IMR-90 (cell line): ENCODE results near the gene SSBP3. TPM values are rescaled to one million over a fixed set of nuclear protein-coding genes. Genes with fewer than 3 reads are reported as not detected.

Source experiments
- ATAC-seq: fragments of 200-7000 bp; cut with Tn5 transposase; 2 replicates; pipeline ENCODE4 v1.9.1; 2020; ENCODE audit warnings: low read depth, mild to moderate bottlenecking, moderate library complexity
- BruUV-seq: library from RNA; stranded (reverse); fragments of 400-500 nt; replicated peaks from 2 replicates; lab custom pipeline; 2021; lab: Mats Ljungman, UMichigan
- CTCF ChIA-PET: fragments of 300-600 bp; formaldehyde crosslinking; extraction: SDS; loops from one replicate; lab custom pipeline; 2021; ENCODE audit warnings: antibody characterized with exemption; lab: Yijun Ruan, JAX
- POLR2A ChIA-PET: fragments of 300-600 bp; sonication (Branson Sonifier 250); formaldehyde crosslinking; loops from one replicate; lab custom pipeline; 2022; ENCODE audit warnings: antibody characterized with exemption; ENCODE audit not compliant: unreplicated experiment; lab: Charles Lee
- DNase-seq: peaks from one replicate; pipeline ENCODE4 v3.0.0; 2013
- H2AFZ ChIP-seq: replicated peaks from 2 replicates; pipeline ENCODE3; 2013; ENCODE audit warnings: low read length, mild to moderate bottlenecking; ENCODE audit not compliant: poor library complexity
- H2AK5ac ChIP-seq: 2 replicates; pipeline ENCODE4 v1.6.1; 2013; ENCODE audit warnings: low read depth, low read length, inconsistent platforms
- H2AK9ac ChIP-seq: replicated peaks from 2 replicates; pipeline ENCODE3; 2013; ENCODE audit warnings: mild to moderate bottlenecking, low read depth, low read length, moderate library complexity; ENCODE audit not compliant: poor library complexity
- H2BK120ac ChIP-seq: 2 replicates; pipeline ENCODE4 v1.6.1; 2013; ENCODE audit warnings: low read depth, low read length, inconsistent platforms
- H2BK15ac ChIP-seq: 3 replicates; pipeline ENCODE4 v1.6.1; 2013; ENCODE audit warnings: low read depth, low read length, inconsistent platforms
- H2BK20ac ChIP-seq: 2 replicates; pipeline ENCODE4 v1.6.1; 2013; ENCODE audit warnings: low read depth, mild to moderate bottlenecking, inconsistent platforms, low read length, moderate library complexity
- H2BK5ac ChIP-seq: 2 replicates; pipeline ENCODE4 v1.6.1; 2013; ENCODE audit warnings: mild to moderate bottlenecking, low read depth, low read length, inconsistent platforms; ENCODE audit not compliant: poor library complexity, severe bottlenecking
- H3K14ac ChIP-seq: replicated peaks from 2 replicates; pipeline ENCODE4 v1.6.1; 2013; ENCODE audit warnings: low read depth, low read length, inconsistent platforms
- H3K18ac ChIP-seq: 2 replicates; pipeline ENCODE4 v1.6.1; 2013; ENCODE audit warnings: low read depth, low read length, control low read depth
- H3K23ac ChIP-seq: 2 replicates; pipeline ENCODE4 v1.6.1; 2013; ENCODE audit warnings: low read depth, low read length, inconsistent platforms
- H3K27ac ChIP-seq: 2 replicates; pipeline ENCODE4 v1.5.1; 2013; ENCODE audit warnings: mild to moderate bottlenecking, control low read depth, low read length; ENCODE audit not compliant: insufficient read depth
- H3K27me3 ChIP-seq: 2 replicates; pipeline ENCODE4 v1.6.1; 2013; ENCODE audit warnings: low read length; ENCODE audit not compliant: control insufficient read depth, insufficient read depth
- H3K36me3 ChIP-seq: 2 replicates; pipeline ENCODE4 v1.6.1; 2013; ENCODE audit warnings: low read length, mixed read lengths; ENCODE audit not compliant: control insufficient read depth, insufficient read depth
- H3K4ac ChIP-seq: 2 replicates; pipeline ENCODE4 v1.6.1; 2013; ENCODE audit warnings: low read depth, low read length, inconsistent platforms
- H3K4me1 ChIP-seq: 2 replicates; pipeline ENCODE4 v1.6.1; 2013; ENCODE audit warnings: low read length, mixed read lengths; ENCODE audit not compliant: control insufficient read depth, insufficient read depth
- H3K4me2 ChIP-seq: 2 replicates; pipeline ENCODE4 v1.6.1; 2013; ENCODE audit warnings: low read depth, mild to moderate bottlenecking, control low read depth, low read length, moderate library complexity
- H3K4me3 ChIP-seq: 2 replicates; pipeline ENCODE4 v1.5.1; 2013; ENCODE audit warnings: low read depth, mild to moderate bottlenecking, control low read depth, low read length, moderate library complexity; ENCODE audit not compliant: insufficient read depth
- H3K56ac ChIP-seq: 2 replicates; pipeline ENCODE4 v1.6.1; 2013; ENCODE audit warnings: low read length, inconsistent platforms; ENCODE audit not compliant: insufficient read depth; ENCODE audit errors: extremely low read depth
- H3K79me1 ChIP-seq, 2 experiments: 2 replicates each; pipeline ENCODE4 v1.6.1; 2013; ENCODE audit warnings: low read length in 2 of 2, inconsistent platforms in 1 of 2, low read depth in 1 of 2
- H3K9ac ChIP-seq: 2 replicates; pipeline ENCODE4 v1.6.1; 2013; ENCODE audit warnings: low read depth, low read length, control low read depth
- H3K9me1 ChIP-seq: 2 replicates; pipeline ENCODE4 v1.6.1; 2013; ENCODE audit warnings: low read length, inconsistent platforms; ENCODE audit not compliant: insufficient read depth
- H3K9me3 ChIP-seq: 2 replicates; pipeline ENCODE4 v1.6.1; 2013; ENCODE audit warnings: low read length; ENCODE audit not compliant: control insufficient read depth, insufficient read depth
- H4K20me1 ChIP-seq: 2 replicates; pipeline ENCODE4 v1.6.1; 2013; ENCODE audit warnings: low read length, inconsistent platforms; ENCODE audit not compliant: insufficient read depth
- H4K5ac ChIP-seq: 2 replicates; pipeline ENCODE4 v1.6.1; 2013; ENCODE audit warnings: mild to moderate bottlenecking, low read depth, low read length, control low read depth
- H4K8ac ChIP-seq, 2 experiments: 2 replicates each; pipeline ENCODE4 v1.6.1; 2013; ENCODE audit warnings: low read depth in 2 of 2, low read length in 2 of 2, control low read depth in 1 of 2, inconsistent platforms in 1 of 2
- H4K91ac ChIP-seq: 2 replicates; pipeline ENCODE4 v1.6.1; 2013; ENCODE audit warnings: low read depth, low read length, inconsistent platforms; ENCODE audit not compliant: insufficient read depth
- CEBPB ChIP-seq: IDR thresholded peaks from 2 replicates; pipeline ENCODE4 v1.6.1; 2012; ENCODE audit warnings: low read depth, low read length, improper control_type of control experiment
- CHD1 ChIP-seq: IDR thresholded peaks from 2 replicates; pipeline ENCODE4 v1.6.1; 2012; ENCODE audit warnings: low read depth, low read length, improper control_type of control experiment
- FOS ChIP-seq: fragments of 150-350 bp; IDR thresholded peaks from 2 replicates; pipeline ENCODE4 v1.6.1; 2016; ENCODE audit warnings: low read depth, low read length
- MAFK ChIP-seq: IDR thresholded peaks from 2 replicates; pipeline ENCODE4 v1.6.1; 2012; ENCODE audit warnings: low read depth, low read length, improper control_type of control experiment
- MAZ ChIP-seq: IDR thresholded peaks from 2 replicates; pipeline ENCODE4 v1.6.1; 2012; ENCODE audit warnings: low read depth, mild to moderate bottlenecking, low read length, improper control_type of control experiment, moderate library complexity, borderline replicate concordance
- RAD21 ChIP-seq: IDR thresholded peaks from 2 replicates; pipeline ENCODE4 v1.6.1; 2012; ENCODE audit warnings: low read length, improper control_type of control experiment
- RCOR1 ChIP-seq: IDR thresholded peaks from 2 replicates; pipeline ENCODE4 v1.6.1; 2012; ENCODE audit warnings: mild to moderate bottlenecking, low read length, improper control_type of control experiment; ENCODE audit not compliant: insufficient replicate concordance
- RFX5 ChIP-seq: IDR thresholded peaks from 2 replicates; pipeline ENCODE4 v1.8.0; 2012; ENCODE audit warnings: low read depth, mild to moderate bottlenecking, low read length, moderate library complexity
- WGBS, 2 experiments: methylation state at CpG; one replicate each; pipeline versions ENCODE4 v1.1.5 to v1.1.7; 2013; ENCODE audit warnings: missing lambda C conversion rate in 2 of 2; ENCODE audit not compliant: insufficient read length in 1 of 2; ENCODE audit errors: extremely low coverage in 2 of 2; 5-methylcytosine and 5-hydroxymethylcytosine counted together
- dilution Hi-C: fragments of 300-500 bp; cut with HindIII; formaldehyde crosslinking; loops from one replicate; pipeline ENCODE4 v1.14.3; 2018; ENCODE audit warnings: low sequenced_read_pairs; ENCODE audit not compliant: unreplicated experiment
- in situ Hi-C: fragments of 300-500 bp; cut with MboI; formaldehyde crosslinking; loops from 3 replicates; pipeline ENCODE4 v1.14.3; 2019; ENCODE audit warnings: low sequenced_read_pairs, inconsistent platforms, mixed read lengths
- intact Hi-C: fragments of 100-400 bp; cut with micrococcal nuclease; formaldehyde crosslinking; loops from 2 replicates; pipeline ENCODE4 v1.10.0; 2022
- polyA plus RNA-seq, 3 experiments: library from polyadenylated mRNA; depleted of rRNA; stranded (reverse); fragments of >200 nt; gene quantifications; 2 replicates each; pipeline ENCODE4 v1.2.3, GENCODE V29; 2012; ENCODE audit warnings: low replicate concordance in 1 of 3
- total RNA-seq: library from RNA; depleted of rRNA; stranded (reverse); fragments of >200 nt; gene quantifications from 2 replicates; pipeline ENCODE4 v1.2.3, GENCODE V29; 2012
- TF ChIP-seq, protein P1 (sequence below): fragments of 150-350 bp; IDR thresholded peaks from 2 replicates; pipeline ENCODE4 v1.6.1; 2017; ENCODE audit warnings: mild to moderate bottlenecking, antibody characterized with exemption, low read length, low read depth

Gene SSBP3
- total and polyA plus RNA-seq, 2 of the 4 experiments (the other 2 are of a cell fraction), result 10.9 to 39.6 TPM

- Histone ChIP-seq H2BK120ac (peak overlapping the region; percentile 69), H3K4ac (peak overlapping the region; percentile 78), H3K27me3 (no peaks in the 10 kb centered on the region), H4K91ac (peak overlapping the region; percentile 56), H3K79me1 (peaks cover 34 to 60% of the 10 kb centered on the region in 2 experiments), H3K9me1 (peaks cover 23% of the 10 kb centered on the region), H2AK5ac (peak overlapping the region; percentile 76; the same call in 1 of the 2 replicates), H3K9ac (peak overlapping the region; percentile 62), H3K9me3 (no peaks in the 10 kb centered on the region), H4K8ac (peak overlapping the region; percentile 57 to 69; a peak in 3 of 4 replicates), H3K4me2 (peak overlapping the region; percentile 82), H4K5ac (peak overlapping the region; percentile 12; the same call in 1 of the 2 replicates), H3K27ac (peak overlapping the region; percentile 53), H3K14ac (peak overlapping the region; percentile 86), H3K36me3 (peaks cover 22% of the 10 kb centered on the region), H2AK9ac (peak overlapping the region; percentile 93), H4K20me1 (peaks cover 32% of the 10 kb centered on the region), H3K23ac (peak overlapping the region; percentile 95), H3K18ac (no peak overlapping the region), H2BK15ac (peak overlapping the region; percentile 53; the same call in 1 of the 3 replicates), H3K56ac (peak overlapping the region; percentile 24; the same call in 1 of the 2 replicates), H3K4me3 (peak overlapping the region; percentile 60), H3K4me1 (peaks cover 22% of the 10 kb centered on the region), H2AFZ (peak overlapping the region; percentile 73), H2BK20ac (peak overlapping the region; percentile 62; the same call in 1 of the 2 replicates), H2BK5ac (peak overlapping the region; percentile 51)
- TF ChIP-seq RFX5 (no peak), RCOR1 (no peak), MAZ (no peak), CHD1 (no peak), MAFK (no peak), CEBPB (no peak), FOS (no peak), RAD21 (no peak)
- TF ChIP-seq, protein P1, sequence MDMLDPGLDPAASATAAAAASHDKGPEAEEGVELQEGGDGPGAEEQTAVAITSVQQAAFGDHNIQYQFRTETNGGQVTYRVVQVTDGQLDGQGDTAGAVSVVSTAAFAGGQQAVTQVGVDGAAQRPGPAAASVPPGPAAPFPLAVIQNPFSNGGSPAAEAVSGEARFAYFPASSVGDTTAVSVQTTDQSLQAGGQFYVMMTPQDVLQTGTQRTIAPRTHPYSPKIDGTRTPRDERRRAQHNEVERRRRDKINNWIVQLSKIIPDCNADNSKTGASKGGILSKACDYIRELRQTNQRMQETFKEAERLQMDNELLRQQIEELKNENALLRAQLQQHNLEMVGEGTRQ, result no peak
- dilution Hi-C loops (no loop called here), intact Hi-C loops (loop anchor here (10.0 kb wide), 2 partner anchors 179 to 539 kb away; no protein-coding TSS in a partner anchor), in situ Hi-C loops (no loop called here)
- no peak for ATAC-seq
- WGBS, 2 experiments, result 8% methylated on average over 3 of the region's 11 CpGs; no CpG with 5 or more reads in 1 of the 2 experiments
- CTCF ChIA-PET, result no interaction called here
- no TSS peak for BruUV-seq
- DNase-seq, result no peak
- POLR2A ChIA-PET, result interaction anchor here (0.6 to 1.0 kb wide), 2 partner anchors 70 to 151 kb away, joined by 3 to 25 read pairs; no protein-coding TSS in a partner anchor
Observed at GRCh38 chr1:54404263-54404662, 1.9 kb downstream of the SSBP3 start.
